ENCODE measurements around the gene SNCA. TPM values are rescaled to one million over a fixed set of nuclear protein-coding genes. Genes with fewer than 3 reads are reported as not detected.

SNCA gene
- total and polyA plus RNA-seq, 2 of the 8 experiments (the other 6 are each of a cell fraction or from before 2014, with no cell fraction given), result 8.5 to 16.8 TPM

- Histone ChIP-seq H2AFZ (ENCODE audit: low read length) (no peak overlapping the region), H3K4ac (replicated peaks; ENCODE audit: insufficient read length, low read depth, low read length) (no peak overlapping the region), H3K27ac (ENCODE audit: low read depth, low read length) (no peak overlapping the region), H4K8ac (ENCODE audit: extremely low read depth, insufficient read depth, low read length) (no peak overlapping the region), H3K18ac (ENCODE audit: extremely low read depth, low read length) (no peak overlapping the region), H2BK5ac (ENCODE audit: low read depth, low read length) (no peak overlapping the region), H3K9ac (replicated peaks in 1 of 4; ENCODE audit: extremely low read depth in 1 of 4, low read depth in 3 of 4, low read length in 3 of 4) (no peak overlapping the region), H2AK5ac (ENCODE audit: low read depth, low read length) (no peak overlapping the region), H3K79me2 (ENCODE audit: control insufficient read depth in 1 of 2, insufficient read depth in 2 of 2, low read length in 2 of 2) (no peaks in the 10 kb centered on the region), H3K9me3 (ENCODE audit: insufficient read depth in 2 of 2, low read depth in 1 of 2, low read length in 1 of 2) (no peaks in the 10 kb centered on the region), H3K56ac (replicated peaks; ENCODE audit: insufficient read length, low read depth, low read length) (no peak overlapping the region), H3K4me1 (replicated peaks in 1 of 4; ENCODE audit: control insufficient read depth in 3 of 4, insufficient read depth in 4 of 4, low read length in 3 of 4) (no peaks in the 10 kb centered on the region), H3K36me3 (ENCODE audit: control insufficient read depth in 2 of 4, insufficient read depth in 4 of 4, low read length in 3 of 4) (no peaks in the 10 kb centered on the region; a peak in 1 of 8 replicates), H3K4me2 (ENCODE audit: insufficient read depth in 1 of 2, low read depth in 2 of 2, low read length in 2 of 2) (no peak overlapping the region), H3K23ac (ENCODE audit: insufficient read length) (no peak overlapping the region), H4K91ac (replicated peaks; ENCODE audit: insufficient read length, low read length) (no peak overlapping the region), H2BK20ac (ENCODE audit: low read length) (no peak overlapping the region), H4K5ac (ENCODE audit: insufficient read length, low read depth, low read length) (no peak overlapping the region), H2BK12ac (ENCODE audit: low read depth, low read length) (no peak overlapping the region), H3K14ac (ENCODE audit: insufficient read length) (no peak overlapping the region), H3K23me2 (ENCODE audit: low read depth, low read length) (no peaks in the 10 kb centered on the region), H2BK15ac (ENCODE audit: low read length) (no peak overlapping the region), H4K20me1 (replicated peaks in 1 of 2; ENCODE audit: control insufficient read depth in 1 of 2, insufficient read depth in 2 of 2, low read length in 2 of 2) (no peaks in the 10 kb centered on the region), H3K27me3 (replicated peaks in 1 of 4; ENCODE audit: control insufficient read depth in 3 of 4, extremely low read depth in 1 of 4, insufficient read depth in 3 of 4, low read length in 3 of 4) (no peaks in the 10 kb centered on the region), H3K79me1 (ENCODE audit: low read depth, low read length) (no peaks in the 10 kb centered on the region), H3K4me3 (ENCODE audit: extremely low read depth in 1 of 4, insufficient read depth in 2 of 4, low read depth in 3 of 4, low read length in 4 of 4) (no peak overlapping the region), H2BK120ac (replicated peaks; ENCODE audit: low read depth, low read length) (no peak overlapping the region)
- DNase-seq (ENCODE audit: low read depth in 1 of 2, low spot score in 2 of 2) (no peak), FAIRE-seq (no peak)
- WGBS, 2 experiments (ENCODE audit: extremely low coverage in 1 of 2, insufficient coverage in 1 of 2, insufficient read length in 1 of 2, insufficient replicate concordance in 2 of 2, low coverage in 1 of 2, low lambda C conversion rate in 2 of 2, missing lambda C conversion rate in 1 of 2), result 97% methylated on average over 2 of the region's 2 CpGs; no CpG with 5 or more reads in 1 of the 2 experiments
- ChIA-PET POLR2A (ENCODE audit: partially characterized antibody) (no interaction called here), CTCF (ENCODE audit: partially characterized antibody) (interaction anchor here (0.8 to 1.8 kb wide), 2 partner anchors 8 to 12 kb away, joined by 3 to 4 read pairs; no protein-coding TSS in a partner anchor)
- TF ChIP-seq TBP (IDR thresholded peaks at IDR 0.05; ENCODE audit: low read depth, low read length) (no peak), HDAC2 (IDR thresholded peaks at IDR 0.05; ENCODE audit: borderline replicate concordance in 1 of 2, low read depth in 2 of 2, low read length in 2 of 2) (no peak), YY1 (IDR thresholded peaks at IDR 0.05; ENCODE audit: low read depth, low read length) (no peak), TCF12 (IDR thresholded peaks at IDR 0.05; ENCODE audit: low read depth, low read length) (no peak), TAF1 (IDR thresholded peaks at IDR 0.05; ENCODE audit: low read depth, low read length) (no peak), EP300 (IDR thresholded peaks at IDR 0.05; ENCODE audit: borderline replicate concordance in 1 of 2, low read depth in 2 of 2, low read length in 2 of 2) (no peak), SRF (IDR thresholded peaks at IDR 0.05; ENCODE audit: low read depth, low read length) (no peak), MAFK (IDR thresholded peaks at IDR 0.05; ENCODE audit: low read depth, low read length) (no peak), JUN (IDR thresholded peaks at IDR 0.05; ENCODE audit: low read depth, low read length) (no peak), KDM1A (IDR thresholded peaks at IDR 0.05; ENCODE audit: borderline replicate concordance, low read length) (no peak)
Measured at GRCh38 chr4:89722517-89722916, 114.4 kb downstream of the SNCA start.
